Stimulated activated CD8-positive, alpha-beta memory T cell treated with anti-CD3 and anti-CD28 coated beads, Interleukin-15, amount 100 ng/mL, for 4 hours (primary cell): ENCODE data around the gene PRRX2.
A peak's percentile ranks its signal among the peaks of the same experiment; 100 is the strongest.

Experiments used
- DNase-seq, 2 donors: peaks; one replicate each; pipeline ENCODE4 v3.0.0-alpha.2; 2020; ENCODE audit warnings: low read depth in 2 of 2

The PRRX2 gene

GRCh38 chr9:129677456-129677855 lies 12.0 kb downstream of the PRRX2 start:
- DNase-seq: no peak

DNA sequence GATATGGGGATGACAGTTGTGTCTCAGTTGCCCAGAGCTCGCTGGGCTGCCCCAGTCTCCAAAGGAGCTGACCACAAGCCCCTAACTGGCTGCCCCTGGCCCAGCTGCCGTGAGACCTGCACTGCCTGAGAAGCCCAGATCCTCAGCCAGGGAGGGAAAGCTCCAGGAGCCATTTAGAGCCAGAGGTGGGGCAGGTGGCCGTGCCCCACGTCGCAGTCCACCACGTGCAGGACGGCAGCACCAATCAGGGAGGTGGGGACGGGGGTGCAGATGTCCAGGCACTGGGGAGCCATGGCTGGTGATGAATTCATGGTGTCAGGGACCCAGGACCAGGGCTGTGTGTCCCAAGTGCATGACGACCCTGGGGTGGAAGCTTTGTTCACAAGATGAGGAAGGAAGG lies 13.4 kb downstream of the PRRX2 start:
- no peak for DNase-seq

DNA sequence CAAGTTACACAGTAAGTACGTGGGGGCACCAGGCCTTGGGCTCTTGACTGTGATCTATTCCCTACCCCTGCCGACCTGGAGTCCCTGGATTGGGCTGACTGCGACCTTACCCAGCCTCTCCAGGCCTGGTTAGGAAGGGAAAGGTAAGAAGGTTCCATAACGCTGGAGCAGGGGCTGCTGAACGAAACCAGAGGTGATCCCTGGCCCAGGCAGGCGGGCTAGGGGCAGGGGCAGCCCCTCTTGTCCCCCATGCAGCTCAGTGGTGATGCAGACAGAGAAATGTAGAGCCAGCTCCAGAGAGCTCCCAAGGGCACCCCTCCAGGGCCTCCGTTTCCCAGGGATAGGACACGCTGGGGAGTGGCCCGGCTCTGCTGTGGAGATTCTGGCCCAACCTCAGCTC lies 14.1 kb downstream of the PRRX2 start:
- no peak for DNase-seq

- no peak for DNase-seq
Observed at GRCh38 chr9:129681924-129682323, 16.5 kb downstream of the PRRX2 start.

DNA sequence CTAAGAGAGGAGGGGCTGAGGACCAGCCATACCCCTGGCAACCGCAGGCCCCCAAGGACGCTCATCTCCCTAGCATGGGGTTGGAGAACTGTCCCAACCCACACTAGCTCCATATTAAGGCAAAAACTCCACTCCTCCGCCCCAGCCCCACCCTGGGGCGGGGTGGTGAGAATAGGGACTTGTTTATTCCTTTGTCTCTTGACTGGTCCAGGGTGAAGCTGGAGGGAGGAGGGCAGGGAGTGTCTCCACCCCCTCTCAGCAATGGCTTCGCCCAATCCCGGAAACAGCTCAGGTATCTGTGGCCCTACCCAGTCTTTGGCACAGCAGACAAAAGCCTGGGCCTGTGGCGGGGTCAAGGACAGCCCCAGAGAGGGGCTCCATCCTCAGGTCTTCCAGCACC lies 16.9 kb downstream of the PRRX2 start:
- DNase-seq: no peak

- DNase-seq: no peak
Observed at GRCh38 chr9:129685220-129685932, 19.9 kb downstream of the PRRX2 start.

DNA sequence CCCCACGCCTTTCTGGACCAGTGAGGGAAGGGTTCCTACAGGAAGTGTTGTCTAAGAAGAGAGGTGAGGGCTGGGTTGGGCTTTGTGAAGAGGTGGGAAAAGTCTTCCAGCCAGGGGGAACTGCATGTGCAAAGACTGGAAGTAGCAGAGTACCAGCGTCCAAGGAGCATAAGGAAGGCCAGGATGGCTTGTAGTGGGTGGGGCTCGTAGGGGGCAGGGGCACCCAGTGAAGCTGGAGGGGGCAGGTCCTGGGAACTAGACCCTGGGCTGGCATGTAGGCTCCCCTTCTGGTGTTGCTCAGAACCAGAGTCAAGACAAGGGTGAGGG lies 20.4 kb downstream of the PRRX2 start:
- no peak for DNase-seq

- no peak for DNase-seq
Observed at GRCh38 chr9:129686736-129687135, 21.3 kb downstream of the PRRX2 start.

- DNase-seq: no peak
Observed at GRCh38 chr9:129687391-129687790, 21.9 kb downstream of the PRRX2 start.

- no peak for DNase-seq
Observed at GRCh38 chr9:129688285-129689043, 23.0 kb downstream of the PRRX2 start.

DNA sequence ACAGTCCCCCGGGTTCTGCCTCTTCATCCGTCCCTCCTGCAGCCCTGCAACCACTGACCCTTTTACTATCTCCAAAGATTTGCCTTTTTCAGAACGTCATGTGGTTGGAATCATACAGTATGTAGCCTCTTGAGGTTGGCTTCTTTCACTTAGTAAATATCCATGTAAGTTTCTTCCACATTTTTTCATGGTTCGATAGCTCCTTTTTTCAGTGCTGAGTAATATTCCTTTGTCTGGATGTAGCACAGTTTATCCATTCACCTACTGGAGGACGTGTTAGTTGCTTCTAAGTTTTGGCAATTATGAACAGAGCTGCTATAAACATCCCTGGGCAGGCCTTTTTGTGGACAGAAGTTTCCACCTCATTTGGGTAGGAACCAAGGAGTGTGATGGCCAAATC lies 27.1 kb downstream of the PRRX2 start:
- no peak for DNase-seq

- no peak for DNase-seq
Observed at GRCh38 chr9:129693741-129694140, 28.3 kb downstream of the PRRX2 start.

GRCh38 chr9:129694243-129694646 lies 28.8 kb downstream of the PRRX2 start:
- no peak for DNase-seq

DNA sequence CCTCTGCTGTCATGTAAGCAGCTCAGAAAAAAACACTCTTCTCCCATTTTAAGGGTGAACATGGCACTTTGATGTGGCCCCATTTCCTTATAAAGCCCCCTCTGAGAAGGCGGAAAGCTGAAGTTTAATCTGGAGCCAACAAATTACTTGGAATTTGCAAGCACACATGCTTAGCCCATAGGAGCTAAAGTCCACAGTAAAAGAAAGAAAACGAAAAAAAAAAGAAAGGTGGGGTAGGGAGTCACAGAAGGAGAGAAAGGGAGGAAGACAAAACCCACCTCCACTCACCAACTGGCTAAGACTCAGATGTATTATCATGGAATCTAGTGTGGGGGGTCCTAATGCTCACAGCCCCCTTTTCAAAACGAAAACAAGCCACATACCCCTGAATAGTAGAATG lies 30.4 kb downstream of the PRRX2 start:
- DNase-seq: no peak

DNA sequence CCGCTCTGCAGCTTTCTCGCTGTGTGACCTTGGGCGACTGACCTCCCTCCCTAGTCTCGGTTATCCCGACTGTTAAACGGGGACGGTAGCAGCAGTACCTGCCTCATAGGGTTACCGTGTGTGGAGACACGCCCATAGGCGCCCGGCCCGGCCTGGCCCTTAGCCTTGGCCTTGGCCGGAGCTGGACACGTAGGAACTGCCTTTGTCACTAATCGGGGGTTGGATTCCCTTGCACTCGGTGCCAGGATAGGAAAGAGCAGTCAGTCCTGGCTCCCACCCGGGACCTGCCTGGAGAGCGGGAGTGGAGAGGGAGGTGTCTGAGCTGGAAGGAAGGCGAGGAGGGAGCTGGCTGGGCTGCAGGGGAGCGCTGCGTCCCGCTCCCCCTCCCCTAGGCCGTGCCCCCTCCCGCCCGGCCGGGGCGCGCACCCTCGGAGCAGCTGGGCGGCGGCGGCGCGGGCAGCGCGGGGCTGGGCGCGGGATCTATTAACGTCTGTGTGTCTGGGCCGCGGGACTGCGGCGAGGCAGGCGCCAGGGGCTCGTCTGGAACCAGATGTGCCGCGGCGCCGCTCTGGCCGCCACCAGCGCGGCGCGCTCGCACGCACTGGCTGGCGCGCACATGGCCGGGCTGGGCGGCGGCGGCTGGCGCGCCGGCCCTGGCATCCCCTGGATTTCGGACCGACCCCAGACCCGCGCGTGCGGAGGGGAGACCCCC lies 31.7 kb downstream of the PRRX2 start:
- DNase-seq: no peak

DNA sequence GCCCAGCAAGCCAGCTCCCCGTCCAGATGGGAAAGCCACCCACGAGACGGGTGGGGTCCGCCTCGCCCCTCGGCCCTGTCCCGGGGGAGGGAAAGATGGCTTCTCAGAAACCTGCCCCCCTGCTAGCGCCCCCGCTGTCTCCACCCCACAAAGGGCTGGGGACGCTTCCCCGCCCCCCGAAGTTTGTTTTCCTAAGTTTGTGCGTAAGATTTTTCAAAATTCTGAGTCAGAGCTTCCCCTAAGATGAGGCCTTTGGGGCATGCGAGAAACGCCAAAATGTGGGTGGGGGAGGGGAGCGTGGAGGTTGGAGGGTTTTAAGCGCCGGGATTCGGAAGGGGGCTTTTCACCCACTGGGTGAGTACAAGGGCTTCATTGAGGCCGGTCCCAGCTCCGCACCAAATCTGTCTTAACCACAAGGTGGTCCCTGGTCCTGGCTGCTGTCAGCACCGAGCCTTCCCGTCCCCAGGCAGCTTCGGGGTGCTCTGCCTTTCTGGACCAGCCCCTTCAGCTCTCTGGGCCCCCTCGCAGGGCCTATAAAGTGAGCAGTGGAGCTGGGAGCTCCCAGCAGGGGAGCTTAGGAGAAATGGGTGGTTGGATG lies 32.3 kb downstream of the PRRX2 start:
- peak in 1 of 2 donors; percentile 24 for DNase-seq

DNA sequence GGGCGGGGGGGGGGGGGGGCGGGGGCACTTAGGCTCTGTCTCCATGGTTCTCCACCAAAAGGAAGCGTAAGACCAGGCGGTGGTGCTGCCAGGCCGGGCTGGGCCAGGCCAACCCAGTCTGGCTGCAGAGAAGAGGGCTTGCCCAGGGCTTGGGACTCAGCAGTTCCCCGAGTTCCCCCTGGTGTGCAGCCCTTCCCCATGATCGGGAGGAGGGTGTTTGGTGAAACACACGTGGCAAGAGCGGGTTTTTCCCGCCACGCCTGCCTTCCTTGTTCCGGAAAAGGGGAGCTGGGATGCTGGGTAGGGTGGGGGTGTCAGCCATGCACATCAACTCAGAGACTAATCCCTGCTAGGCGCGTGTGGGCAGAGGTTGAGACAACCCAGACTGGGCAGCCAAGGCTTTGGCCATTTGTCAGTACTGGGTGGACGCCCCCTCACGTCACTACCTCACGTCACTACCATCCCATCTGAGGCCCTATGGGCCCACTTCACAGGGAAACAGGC lies 32.9 kb downstream of the PRRX2 start:
- no peak for DNase-seq

- no peak for DNase-seq
Observed at GRCh38 chr9:129701054-129701453, 35.6 kb downstream of the PRRX2 start.

DNA sequence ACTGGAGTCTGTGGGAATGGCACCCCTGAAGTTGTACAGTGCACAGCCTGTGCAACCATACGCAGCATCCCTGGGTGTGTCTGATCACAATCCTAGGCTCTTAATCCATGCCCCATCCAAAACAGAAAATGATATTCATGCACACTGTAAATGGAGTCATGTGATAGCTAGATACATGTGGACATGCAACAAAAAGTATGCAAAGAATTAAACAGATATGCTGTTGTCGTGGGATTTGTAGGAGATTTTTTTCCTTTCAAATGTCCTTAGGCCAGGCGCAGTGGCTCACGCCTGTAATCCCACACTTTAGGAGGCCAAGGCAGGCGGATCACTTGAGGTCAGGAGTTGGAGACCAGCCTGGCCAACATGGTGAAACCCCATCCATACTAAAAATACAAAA lies 36.1 kb downstream of the PRRX2 start:
- DNase-seq: no peak

- no peak for DNase-seq
Observed at GRCh38 chr9:129702589-129703520, 37.4 kb downstream of the PRRX2 start.

DNA sequence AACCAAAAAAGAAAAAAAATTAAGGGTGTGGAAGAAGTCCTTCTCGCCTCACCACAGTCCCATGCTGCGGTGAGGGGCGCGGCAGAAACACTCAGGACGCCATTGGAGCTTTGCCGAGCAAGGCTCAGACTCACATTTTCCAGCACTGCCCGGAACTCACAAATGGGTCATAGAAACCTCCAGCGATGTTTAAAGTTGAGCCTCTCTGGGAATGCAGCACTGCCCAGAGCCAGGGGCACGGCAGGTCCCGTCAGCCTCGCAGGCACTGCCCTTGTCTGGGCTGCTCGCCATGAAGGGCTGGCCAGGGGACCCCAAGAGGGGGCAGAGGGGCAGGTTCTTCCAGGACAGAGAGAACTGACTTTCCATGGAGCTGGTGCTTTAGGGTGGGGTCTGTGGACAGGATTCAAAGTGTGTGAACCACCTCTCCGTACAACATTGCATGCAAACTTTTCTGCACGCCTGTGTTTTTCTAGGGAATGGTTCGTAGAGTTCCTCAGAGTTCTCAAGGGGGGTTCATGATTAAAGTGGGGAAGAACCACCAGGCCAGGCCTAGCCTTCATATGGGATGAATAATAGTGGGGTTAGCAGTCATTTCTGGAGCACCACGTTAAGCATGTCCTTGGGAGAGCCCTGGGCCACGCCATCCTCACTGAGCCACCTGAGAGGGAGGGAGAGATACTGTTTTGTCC lies 38.4 kb downstream of the PRRX2 start:
- no peak for DNase-seq
